HEK293 (cell line): ENCODE data around the gene PPP2R2D.

Source experiments
- CTCF ChIA-PET: fragments of 350-600 bp; formaldehyde crosslinking; extraction: SDS; loops from one replicate; lab custom pipeline; 2021; ENCODE audit warnings: antibody characterized with exemption; lab: Yijun Ruan, JAX
- POLR2A ChIA-PET: fragments of 300-600 bp; formaldehyde crosslinking; extraction: SDS; loops from one replicate; lab custom pipeline; 2020; ENCODE audit warnings: antibody characterized with exemption, inconsistent platforms; lab: Yijun Ruan, JAX
- H3K27ac ChIP-seq: fragments of 200-500 bp; sonication (Bioruptor generic); 2 replicates; pipeline ENCODE4 v1.5.1; 2014; ENCODE audit warnings: low read depth, low read length, control low read depth, inconsistent platforms; ENCODE audit errors: extremely low read depth
- H3K36me3 ChIP-seq, 2 experiments: fragments of 200-500 bp in 1 of 2; sonication (Bioruptor generic) in 1 of 2; 1 replicate in 1 of 2; 2 replicates in 1 of 2; pipeline ENCODE4 v1.5.1; 2014 to 2017; ENCODE audit warnings: inconsistent platforms in 2 of 2, low read length in 2 of 2; ENCODE audit not compliant: control insufficient read depth in 2 of 2, insufficient read depth in 1 of 2
- H3K4me1 ChIP-seq: fragments of 200-500 bp; sonication (Bioruptor generic); 2 replicates; pipeline ENCODE4 v1.5.1; 2014; ENCODE audit warnings: mild to moderate bottlenecking, low read length, inconsistent platforms; ENCODE audit not compliant: control insufficient read depth, insufficient read depth
- H3K4me3 ChIP-seq: 2 replicates; pipeline ENCODE4 v1.5.1; 2011; ENCODE audit warnings: low read depth, mild to moderate bottlenecking, control low read depth, low read length, moderate library complexity
- H3K9me3 ChIP-seq: fragments of 200-500 bp; sonication (Bioruptor generic); 2 replicates; pipeline ENCODE4 v1.5.1; 2014; ENCODE audit warnings: low read depth, low read length, inconsistent platforms; ENCODE audit not compliant: control insufficient read depth, insufficient read depth
- BCL11B ChIP-seq: fragments of 450-650 bp; formaldehyde crosslinking; IDR thresholded peaks from 2 replicates; pipeline ENCODE4 v1.5.1; 2016; ENCODE audit warnings: low read depth, missing biosample characterization, missing genetic modification characterization
- EGR2 ChIP-seq: fragments of 450-650 bp; formaldehyde crosslinking; IDR thresholded peaks from 2 replicates; pipeline ENCODE4 v1.5.1; 2016; ENCODE audit warnings: low read depth, missing biosample characterization, missing genetic modification characterization
- GLIS2 ChIP-seq: fragments of 450-650 bp; formaldehyde crosslinking; IDR thresholded peaks from 2 replicates; pipeline ENCODE4 v1.5.1; 2016; ENCODE audit warnings: missing biosample characterization, missing genetic modification characterization
- PRDM2 ChIP-seq: fragments of 450-650 bp; formaldehyde crosslinking; IDR thresholded peaks from 2 replicates; pipeline ENCODE4 v1.5.1; 2016; ENCODE audit warnings: missing biosample characterization, missing genetic modification characterization, borderline replicate concordance
- ZEB2 ChIP-seq: fragments of 450-650 bp; formaldehyde crosslinking; IDR thresholded peaks from 2 replicates; pipeline ENCODE4 v1.5.1; 2016; ENCODE audit warnings: missing biosample characterization, missing genetic modification characterization
- ZFP41 ChIP-seq: fragments of 450-650 bp; formaldehyde crosslinking; IDR thresholded peaks from 2 replicates; pipeline ENCODE4 v1.5.1; 2016; ENCODE audit warnings: missing biosample characterization, missing genetic modification characterization, borderline replicate concordance
- ZIC2 ChIP-seq: fragments of 450-650 bp; formaldehyde crosslinking; IDR thresholded peaks from 2 replicates; pipeline ENCODE4 v1.5.1; 2016; ENCODE audit warnings: missing biosample characterization, missing genetic modification characterization
- ZNF133 ChIP-seq: fragments of 450-650 bp; formaldehyde crosslinking; IDR thresholded peaks from 2 replicates; pipeline ENCODE4 v1.5.1; 2016; ENCODE audit warnings: missing biosample characterization, missing genetic modification characterization
- ZNF175 ChIP-seq: fragments of 450-650 bp; formaldehyde crosslinking; IDR thresholded peaks from 2 replicates; pipeline ENCODE4 v1.5.1; 2016; ENCODE audit warnings: missing biosample characterization, missing genetic modification characterization
- ZNF211 ChIP-seq: fragments of 450-650 bp; formaldehyde crosslinking; IDR thresholded peaks from 2 replicates; pipeline ENCODE4 v1.5.1; 2016; ENCODE audit warnings: low read depth, missing biosample characterization, missing genetic modification characterization
- ZNF24 ChIP-seq: fragments of 450-650 bp; formaldehyde crosslinking; IDR thresholded peaks from 2 replicates; pipeline ENCODE4 v1.5.1; 2016; ENCODE audit warnings: missing biosample characterization, missing genetic modification characterization
- ZNF266 ChIP-seq: fragments of 450-650 bp; formaldehyde crosslinking; IDR thresholded peaks from 2 replicates; pipeline ENCODE4 v1.5.1; 2016; ENCODE audit warnings: missing biosample characterization, missing genetic modification characterization, low read depth
- ZNF37A ChIP-seq: fragments of 450-650 bp; IDR thresholded peaks from 2 replicates; pipeline ENCODE4 v1.5.1; 2018; ENCODE audit warnings: missing biosample characterization, missing genetic modification characterization
- ZNF501 ChIP-seq: fragments of 450-650 bp; formaldehyde crosslinking; IDR thresholded peaks from 2 replicates; pipeline ENCODE4 v1.5.1; 2016; ENCODE audit warnings: missing biosample characterization, missing genetic modification characterization
- ZNF529 ChIP-seq: fragments of 450-650 bp; formaldehyde crosslinking; IDR thresholded peaks from 2 replicates; pipeline ENCODE4 v1.5.1; 2017; ENCODE audit warnings: missing genetic modification characterization, missing biosample characterization; ENCODE audit not compliant: insufficient replicate concordance
- ZNF560 ChIP-seq: fragments of 450-650 bp; formaldehyde crosslinking; IDR thresholded peaks from 2 replicates; pipeline ENCODE4 v1.5.1; 2017; ENCODE audit warnings: missing biosample characterization, missing genetic modification characterization, borderline replicate concordance
- ZNF571 ChIP-seq: fragments of 450-650 bp; formaldehyde crosslinking; IDR thresholded peaks from 2 replicates; pipeline ENCODE4 v1.5.0; 2017; ENCODE audit warnings: missing biosample characterization, missing genetic modification characterization
- ZNF624 ChIP-seq: fragments of 450-650 bp; formaldehyde crosslinking; IDR thresholded peaks from 2 replicates; pipeline ENCODE4 v1.5.1; 2017; ENCODE audit warnings: missing biosample characterization, missing genetic modification characterization
- ZNF626 ChIP-seq: fragments of 450-650 bp; sonication (Bioruptor Pico); formaldehyde crosslinking; IDR thresholded peaks from 2 replicates; pipeline ENCODE4 v1.5.1; 2018; ENCODE audit warnings: missing biosample characterization, missing genetic modification characterization, inconsistent platforms
- ZNF660 ChIP-seq: fragments of 450-650 bp; IDR thresholded peaks from 2 replicates; pipeline ENCODE4 v1.5.1; 2018; ENCODE audit warnings: missing biosample characterization, mild to moderate bottlenecking, missing genetic modification characterization
- ZNF76 ChIP-seq: fragments of 450-650 bp; formaldehyde crosslinking; IDR thresholded peaks from 2 replicates; pipeline ENCODE4; 2016; ENCODE audit warnings: low read depth, missing biosample characterization, missing genetic modification characterization, borderline replicate concordance
- ZSCAN18 ChIP-seq: fragments of 450-650 bp; formaldehyde crosslinking; IDR thresholded peaks from 2 replicates; pipeline ENCODE4 v1.5.1; 2016; ENCODE audit warnings: missing biosample characterization, missing genetic modification characterization

Gene PPP2R2D

GRCh38 chr10:131978366-131978765, 77.6 kb downstream of the PPP2R2D start (continued):
- TF ChIP-seq ZNF76 (tag by site-specific recombination) (no peak), ZNF560 (tag by site-specific recombination) (no peak), ZNF266 (tag by site-specific recombination) (no peak), ZNF529 (tag by site-specific recombination) (no peak)

GRCh38 chr10:131978851-131979250, 78.0 kb downstream of the PPP2R2D start:
- no peak overlapping the region for H3K27ac ChIP-seq
- POLR2A ChIA-PET: no interaction called here

GRCh38 chr10:131979336-131979735, 78.5 kb downstream of the PPP2R2D start:
- CTCF ChIA-PET: interaction anchor here (2.4 kb wide), 1 partner anchor 44 kb away, joined by 10 read pairs; no protein-coding TSS in a partner anchor
- H3K36me3 ChIP-seq: peaks cover 0 to 5% of the 10 kb centered on the region in 2 experiments; a peak in 2 of 3 replicates
- H3K9me3 ChIP-seq: no peaks in the 10 kb centered on the region
- no peak for TF ChIP-seq ZFP41 (tag by site-specific recombination)
- no peak for TF ChIP-seq ZNF624 (tag by site-specific recombination)
- TF ChIP-seq PRDM2 (tag by site-specific recombination): no peak
- TF ChIP-seq ZNF660: no peak
- TF ChIP-seq ZNF133 (tag by site-specific recombination): no peak
- TF ChIP-seq ZSCAN18 (tag by site-specific recombination): no peak
- TF ChIP-seq ZNF266 (tag by site-specific recombination): no peak
- no peak for TF ChIP-seq ZNF626 (tag by site-specific recombination)
- TF ChIP-seq ZNF571 (tag by site-specific recombination): no peak
- TF ChIP-seq ZNF211 (tag by site-specific recombination): no peak
- TF ChIP-seq ZEB2: no peak
- TF ChIP-seq EGR2 (tag by site-specific recombination): no peak
- no peak for TF ChIP-seq BCL11B (tag by site-specific recombination)
- TF ChIP-seq ZNF37A (tag by site-specific recombination): no peak
- TF ChIP-seq ZIC2 (tag by site-specific recombination): no peak
- no peak for TF ChIP-seq ZNF175
- no peak for TF ChIP-seq ZNF24
- no peak for TF ChIP-seq GLIS2 (tag by site-specific recombination)
- POLR2A ChIA-PET: no interaction called here
- H3K4me3 ChIP-seq: no peak overlapping the region
- H3K4me1 ChIP-seq: no peaks in the 10 kb centered on the region
- H3K27ac ChIP-seq: no peak overlapping the region

More at GRCh38 chr10:131978851-131979250, 78.0 kb downstream of the PPP2R2D start:
- Histone ChIP-seq H3K9me3 (no peaks in the 10 kb centered on the region), H3K36me3 (peaks cover 0 to 5% of the 10 kb centered on the region in 2 experiments; a peak in 2 of 3 replicates), H3K4me3 (no peak overlapping the region), H3K4me1 (no peaks in the 10 kb centered on the region)
- no peak for TF ChIP-seq EGR2 (tag by site-specific recombination)
- TF ChIP-seq ZNF501 (tag by site-specific recombination): no peak
- peak; percentile 22; the same call in 1 of the 2 replicates for TF ChIP-seq ZIC2 (tag by site-specific recombination)
- CTCF ChIA-PET: no interaction called here
